CD4-positive, alpha-beta T cell treated with Interferon gamma for 1 hour (primary cell): ENCODE measurements around the gene ZNF687.
A peak's percentile ranks its signal among the peaks of the same experiment; 100 is the strongest.

Source experiments
- DNase-seq: peaks from one replicate; pipeline ENCODE4 v3.0.0-alpha.2; 2020

The ZNF687 gene

DNA sequence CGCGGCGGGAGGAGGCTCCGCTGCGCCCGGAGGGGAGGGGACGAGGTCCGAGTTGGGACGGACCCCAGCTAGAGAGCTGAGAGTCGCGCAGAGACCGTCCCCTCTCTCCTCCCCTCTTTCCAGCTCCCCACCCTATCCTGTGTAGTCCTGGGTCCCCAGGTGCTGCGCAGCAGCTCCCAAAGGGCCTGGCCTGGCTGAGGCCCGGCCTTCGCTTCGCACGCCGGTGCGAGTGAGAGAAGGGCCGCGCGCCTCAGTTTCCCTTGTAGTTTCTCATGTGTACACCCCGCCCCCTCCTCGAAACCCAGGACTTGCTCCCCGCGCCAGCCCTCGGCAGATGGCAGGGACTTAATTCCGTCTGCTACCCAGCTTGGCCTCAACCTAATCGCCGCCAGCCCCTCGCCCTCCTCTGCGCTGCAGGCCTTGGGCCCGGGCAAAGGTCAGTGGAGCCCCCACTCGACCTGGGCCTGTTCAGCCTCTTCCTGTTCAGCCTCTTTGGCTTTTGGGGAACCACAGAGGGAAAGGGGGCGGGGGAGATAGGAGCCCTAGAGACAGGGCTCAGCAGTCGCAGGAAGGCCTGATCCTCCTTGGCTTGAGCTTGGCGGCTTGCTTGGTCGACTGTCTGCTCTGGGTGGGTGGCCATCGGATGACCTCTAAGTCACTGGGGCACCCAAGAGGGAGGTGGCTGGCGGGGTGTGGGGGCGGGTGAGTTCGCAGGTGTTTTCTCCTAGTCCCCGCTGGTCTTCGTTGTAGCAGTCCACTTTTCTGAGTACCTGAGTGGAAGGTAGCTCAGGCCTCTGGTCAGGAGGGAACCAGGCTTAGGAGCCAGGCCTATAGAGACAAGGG, 1.0 kb downstream of the ZNF687 start:
- peak; percentile 31 for DNase-seq

DNA sequence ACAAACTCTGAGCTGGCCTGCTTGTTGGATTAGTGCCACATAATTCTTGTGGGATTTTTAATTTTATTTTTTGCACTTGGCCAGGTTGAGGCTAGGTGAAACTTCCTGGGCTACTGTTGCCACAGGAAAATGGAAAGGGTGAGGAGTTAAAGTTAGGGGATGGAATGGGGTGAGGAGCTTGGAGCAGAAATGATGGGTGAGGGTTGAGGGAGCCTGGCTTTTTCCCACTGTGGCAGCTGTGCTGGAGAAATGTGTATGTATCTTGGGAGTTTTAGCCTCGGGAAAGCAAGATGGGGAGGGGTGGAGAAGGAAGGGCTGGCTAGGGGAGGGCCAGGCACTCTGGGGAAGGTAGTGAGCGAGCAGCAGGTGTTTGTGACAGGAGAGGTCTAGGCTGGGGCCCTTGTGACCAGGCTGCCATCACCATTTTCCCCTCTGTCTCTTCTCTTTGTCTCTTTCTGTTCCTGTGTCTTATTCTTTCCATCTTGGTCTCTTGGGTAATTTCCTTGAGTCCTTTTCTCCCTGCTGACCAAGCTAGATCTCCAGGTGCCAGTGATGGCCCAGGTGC, 2.0 kb downstream of the ZNF687 start:
- no peak for DNase-seq

DNA sequence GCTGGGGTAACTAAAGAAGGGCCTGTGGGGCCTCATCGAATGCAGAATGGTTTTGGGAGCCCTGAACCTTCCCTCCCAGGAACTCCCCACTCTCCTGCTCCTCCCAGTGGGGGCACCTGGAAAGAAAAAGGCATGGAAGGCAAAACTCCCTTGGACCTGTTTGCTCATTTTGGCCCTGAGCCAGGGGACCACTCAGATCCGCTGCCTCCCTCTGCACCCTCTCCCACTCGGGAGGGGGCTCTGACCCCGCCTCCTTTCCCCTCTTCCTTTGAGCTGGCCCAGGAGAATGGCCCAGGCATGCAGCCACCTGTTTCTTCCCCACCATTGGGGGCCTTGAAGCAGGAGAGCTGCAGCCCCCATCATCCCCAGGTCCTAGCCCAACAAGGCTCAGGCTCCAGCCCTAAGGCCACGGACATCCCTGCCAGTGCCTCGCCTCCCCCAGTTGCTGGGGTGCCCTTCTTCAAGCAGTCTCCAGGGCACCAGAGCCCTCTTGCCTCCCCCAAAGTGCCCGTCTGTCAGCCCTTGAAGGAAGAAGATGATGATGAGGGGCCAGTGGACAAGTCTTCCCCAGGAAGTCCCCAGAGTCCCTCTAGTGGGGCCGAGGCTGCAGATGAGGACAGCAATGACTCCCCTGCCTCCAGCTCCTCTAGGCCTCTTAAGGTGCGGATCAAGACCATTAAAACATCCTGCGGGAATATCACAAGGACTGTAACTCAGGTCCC, 4.7 kb downstream of the ZNF687 start:
- DNase-seq = no peak

DNA sequence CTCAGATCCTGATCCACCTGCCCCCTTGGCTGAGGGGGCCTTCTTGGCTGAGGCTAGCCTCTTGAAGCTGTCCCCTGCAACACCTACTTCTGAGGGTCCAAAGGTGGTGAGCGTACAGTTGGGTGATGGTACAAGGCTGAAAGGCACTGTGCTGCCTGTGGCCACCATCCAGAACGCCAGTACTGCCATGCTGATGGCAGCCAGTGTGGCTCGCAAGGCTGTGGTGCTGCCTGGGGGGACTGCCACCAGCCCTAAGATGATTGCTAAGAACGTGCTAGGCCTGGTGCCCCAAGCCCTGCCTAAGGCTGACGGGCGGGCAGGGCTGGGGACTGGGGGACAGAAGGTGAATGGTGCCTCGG, 5.2 kb downstream of the ZNF687 start:
- no peak for DNase-seq

DNA sequence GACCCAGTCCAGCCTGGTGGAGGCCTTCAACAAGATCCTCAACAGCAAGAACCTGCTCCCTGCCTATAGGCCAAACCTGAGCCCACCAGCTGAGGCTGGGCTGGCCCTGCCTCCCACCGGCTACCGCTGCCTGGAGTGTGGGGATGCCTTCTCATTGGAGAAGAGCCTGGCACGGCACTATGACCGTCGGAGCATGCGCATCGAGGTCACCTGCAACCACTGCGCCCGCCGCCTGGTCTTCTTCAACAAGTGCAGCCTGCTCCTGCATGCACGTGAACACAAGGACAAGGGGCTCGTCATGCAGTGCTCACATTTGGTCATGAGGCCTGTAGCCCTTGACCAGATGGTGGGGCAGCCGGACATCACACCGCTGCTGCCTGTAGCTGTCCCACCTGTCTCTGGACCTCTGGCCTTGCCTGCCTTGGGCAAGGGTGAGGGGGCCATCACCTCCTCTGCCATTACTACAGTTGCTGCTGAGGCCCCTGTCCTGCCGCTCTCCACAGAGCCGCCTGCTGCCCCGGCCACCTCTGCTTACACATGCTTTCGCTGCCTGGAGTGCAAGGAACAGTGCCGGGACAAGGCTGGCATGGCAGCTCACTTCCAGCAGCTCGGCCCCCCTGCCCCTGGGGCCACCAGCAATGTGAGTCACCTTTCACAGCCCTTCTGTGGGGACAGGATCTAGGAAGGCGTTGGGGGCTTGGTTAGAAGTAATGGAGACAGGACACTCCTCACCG, 5.8 kb downstream of the ZNF687 start:
- no peak for DNase-seq

DNA sequence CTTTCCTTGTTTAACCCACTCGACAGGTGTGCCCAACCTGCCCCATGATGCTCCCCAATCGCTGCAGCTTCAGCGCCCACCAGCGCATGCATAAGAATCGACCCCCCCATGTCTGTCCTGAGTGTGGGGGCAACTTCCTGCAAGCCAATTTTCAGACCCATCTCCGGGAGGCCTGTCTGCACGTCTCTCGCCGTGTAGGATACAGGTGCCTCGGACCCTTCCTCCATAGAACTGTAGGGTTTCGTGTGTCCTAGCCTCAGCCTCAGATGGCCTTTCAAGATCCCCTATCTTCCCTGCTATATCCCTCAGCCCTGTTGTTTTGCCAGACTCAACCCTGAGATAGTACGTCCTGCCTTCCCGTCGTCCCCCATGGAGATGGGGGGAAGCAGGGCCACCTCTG, 6.4 kb downstream of the ZNF687 start:
- DNase-seq = no peak

DNA sequence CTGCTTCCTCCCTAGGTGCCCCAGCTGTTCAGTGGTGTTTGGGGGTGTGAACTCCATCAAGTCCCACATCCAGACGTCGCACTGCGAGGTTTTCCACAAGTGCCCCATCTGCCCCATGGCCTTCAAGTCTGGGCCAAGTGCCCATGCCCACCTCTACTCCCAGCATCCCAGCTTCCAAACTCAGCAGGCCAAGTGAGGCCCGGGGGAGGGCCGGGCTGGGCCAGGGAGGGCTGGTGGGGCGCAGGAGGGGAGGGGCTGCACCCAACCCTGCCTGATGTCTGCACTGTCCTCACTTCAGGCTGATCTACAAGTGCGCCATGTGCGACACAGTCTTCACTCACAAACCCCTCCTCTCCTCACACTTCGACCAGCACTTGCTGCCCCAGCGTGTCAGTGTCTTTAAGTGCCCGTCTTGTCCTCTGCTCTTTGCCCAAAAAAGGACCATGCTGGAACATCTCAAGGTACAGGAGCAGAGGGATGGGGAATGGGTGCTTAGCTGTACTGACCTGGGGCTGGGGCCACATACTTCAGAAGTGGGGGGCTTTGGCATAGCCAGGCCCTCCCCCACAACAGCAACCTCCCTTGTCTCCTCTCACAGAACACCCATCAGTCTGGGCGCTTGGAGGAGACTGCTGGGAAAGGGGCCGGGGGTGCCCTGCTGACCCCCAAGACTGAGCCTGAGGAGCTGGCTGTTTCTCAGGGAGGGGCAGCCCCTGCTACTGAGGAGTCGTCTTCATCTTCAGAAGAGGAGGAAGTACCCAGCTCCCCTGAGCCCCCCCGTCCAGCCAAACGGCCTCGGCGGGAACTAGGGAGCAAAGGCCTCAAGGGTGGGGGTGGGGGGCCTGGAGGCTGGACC, 7.2 kb downstream of the ZNF687 start:
- DNase-seq = no peak

DNA sequence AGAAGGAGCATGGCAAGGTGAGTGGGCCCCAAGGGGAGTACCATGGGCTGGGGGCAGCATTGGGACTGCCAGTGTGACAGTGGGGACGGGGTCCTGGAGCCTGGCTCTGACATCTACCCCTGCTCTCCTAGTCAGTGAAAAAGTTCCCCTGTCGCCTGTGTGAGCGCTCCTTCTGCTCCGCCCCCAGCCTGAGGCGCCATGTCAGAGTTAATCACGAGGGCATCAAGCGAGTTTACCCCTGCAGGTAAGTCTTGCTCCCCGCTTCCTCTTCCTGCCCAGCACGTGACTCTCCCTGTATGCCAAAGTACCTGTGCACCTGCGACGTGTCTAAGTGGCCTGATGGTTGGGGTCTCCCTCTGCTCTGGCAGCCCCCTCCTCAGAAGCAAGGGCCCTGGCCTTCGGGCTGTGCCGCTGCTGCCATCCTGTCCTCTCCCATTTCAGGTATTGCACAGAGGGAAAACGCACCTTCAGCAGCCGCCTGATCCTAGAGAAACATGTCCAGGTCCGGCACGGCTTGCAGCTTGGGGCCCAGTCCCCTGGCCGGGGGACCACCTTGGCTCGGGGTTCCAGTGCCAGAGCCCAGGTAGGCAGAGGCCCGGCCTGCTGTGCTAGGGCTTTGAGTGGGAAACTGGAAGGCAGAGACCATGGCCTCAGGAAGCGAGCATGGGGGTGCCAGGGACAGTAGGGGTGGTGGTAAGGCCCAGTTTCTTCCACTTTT, 8.1 kb downstream of the ZNF687 start:
- DNase-seq = no peak

DNA sequence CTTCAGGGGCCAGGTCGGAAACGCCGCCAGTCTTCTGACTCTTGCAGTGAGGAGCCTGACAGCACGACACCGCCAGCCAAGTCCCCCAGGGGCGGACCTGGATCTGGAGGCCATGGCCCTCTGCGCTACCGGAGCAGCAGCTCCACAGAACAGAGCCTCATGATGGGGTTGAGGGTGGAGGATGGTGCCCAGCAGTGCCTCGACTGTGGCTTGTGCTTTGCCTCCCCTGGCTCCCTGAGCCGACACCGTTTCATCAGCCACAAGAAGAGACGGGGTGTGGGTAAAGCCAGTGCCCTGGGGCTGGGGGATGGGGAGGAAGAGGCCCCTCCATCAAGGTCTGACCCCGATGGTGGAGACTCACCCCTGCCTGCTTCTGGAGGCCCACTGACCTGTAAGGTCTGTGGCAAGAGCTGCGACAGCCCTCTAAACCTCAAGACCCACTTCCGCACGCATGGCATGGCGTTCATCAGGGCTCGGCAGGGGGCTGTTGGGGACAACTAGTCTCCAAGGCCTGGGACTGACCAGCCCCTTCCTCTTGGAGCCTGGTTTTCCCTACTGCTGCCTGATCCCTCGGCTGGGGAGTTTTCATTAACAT, 8.7 kb downstream of the ZNF687 start:
- peak; percentile 7 for DNase-seq

DNA sequence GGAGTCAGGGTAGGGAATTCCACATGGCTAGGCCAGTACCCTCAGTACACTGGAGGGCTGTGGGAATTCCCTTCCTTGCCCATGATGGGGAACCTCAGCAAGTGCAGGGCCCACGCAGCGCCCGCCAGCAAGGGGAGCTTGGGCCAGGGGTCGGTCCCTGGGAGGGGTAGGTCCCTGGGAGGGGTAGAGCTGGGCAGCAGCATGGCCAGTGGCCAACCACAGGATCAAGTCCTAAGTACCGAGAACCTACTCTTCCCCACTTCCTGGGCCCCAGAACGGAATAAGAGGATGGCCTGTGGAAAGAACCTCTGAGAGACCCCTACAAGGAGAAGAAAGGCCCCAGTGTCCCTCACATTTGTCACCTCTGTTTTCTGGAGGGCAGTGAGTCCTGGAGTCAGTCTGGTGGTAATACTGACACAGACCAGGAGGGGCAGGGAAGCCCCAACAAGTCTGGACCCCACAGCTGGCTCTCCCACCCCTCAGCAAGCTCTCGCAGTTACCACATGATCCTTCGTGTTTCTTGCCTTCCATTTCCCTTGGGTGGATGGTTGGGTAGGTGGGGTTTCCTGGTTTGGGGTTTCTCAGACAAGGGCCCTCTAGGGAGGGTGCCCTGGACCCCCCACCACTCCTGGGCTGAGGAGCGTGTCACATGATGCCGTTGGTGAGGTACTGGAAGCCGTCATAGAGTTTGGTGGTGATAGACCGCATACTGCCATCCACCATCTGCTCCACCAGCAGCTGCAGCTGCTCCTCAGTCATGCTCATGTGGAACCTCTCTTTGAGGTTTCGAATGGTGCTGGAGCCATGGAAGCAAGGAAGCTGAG, 10.3 kb downstream of the ZNF687 start:
- DNase-seq = peak; percentile 11

DNA sequence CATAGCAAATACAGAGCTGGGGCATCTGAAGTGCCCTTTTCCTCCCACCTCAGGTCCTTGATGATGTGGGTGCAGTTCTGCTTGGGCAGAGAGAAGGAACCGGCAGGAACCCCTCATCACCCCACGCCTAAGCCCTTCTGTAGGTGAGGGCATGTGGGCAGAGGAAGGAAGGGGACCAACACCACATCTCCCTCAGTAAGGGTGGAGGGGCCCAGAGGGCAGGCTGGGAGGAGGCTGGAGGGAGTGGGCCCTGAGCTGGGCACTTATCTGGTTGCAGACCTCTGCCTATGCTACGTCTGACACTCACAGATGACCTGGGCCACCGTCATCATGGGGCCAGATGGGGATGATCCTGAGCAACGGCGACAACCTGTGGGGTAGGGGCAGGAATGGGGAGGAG, 11.0 kb downstream of the ZNF687 start:
- DNase-seq = no peak

DNA sequence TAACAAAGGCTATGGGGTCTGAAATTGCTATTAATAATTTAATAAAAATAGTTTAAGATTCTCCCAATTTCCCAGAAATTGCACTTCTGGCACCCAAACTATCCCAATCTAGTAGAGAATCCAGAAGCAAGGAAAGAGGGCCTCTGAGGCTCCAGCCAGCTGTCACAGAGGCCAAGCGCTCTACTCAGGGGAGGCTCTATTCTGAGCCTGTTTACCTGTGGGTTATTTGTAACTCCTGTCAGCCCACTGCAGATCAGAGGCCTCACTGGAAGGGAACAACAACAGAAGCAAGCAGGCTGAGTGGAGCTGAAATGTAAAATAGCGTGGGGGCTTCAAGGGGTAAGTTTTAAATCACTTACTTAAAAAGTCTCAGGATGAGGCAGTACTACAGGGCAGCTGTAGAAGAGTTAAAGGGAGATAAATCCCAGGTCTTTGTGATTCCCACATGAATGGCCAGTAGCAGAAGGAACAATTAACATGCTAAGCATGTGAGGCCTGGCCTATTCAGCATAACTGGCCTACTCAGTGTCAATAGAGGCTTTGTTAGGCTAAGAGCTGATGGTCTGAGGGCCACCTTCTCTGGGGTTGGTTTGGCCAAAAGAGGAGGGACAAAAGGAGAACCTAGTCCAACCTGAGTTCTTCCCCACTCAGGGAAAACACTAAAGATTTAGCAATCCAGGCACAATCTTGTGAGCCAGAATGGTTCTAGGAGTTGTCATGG, 12.8 kb downstream of the ZNF687 start:
- no peak for DNase-seq

DNA sequence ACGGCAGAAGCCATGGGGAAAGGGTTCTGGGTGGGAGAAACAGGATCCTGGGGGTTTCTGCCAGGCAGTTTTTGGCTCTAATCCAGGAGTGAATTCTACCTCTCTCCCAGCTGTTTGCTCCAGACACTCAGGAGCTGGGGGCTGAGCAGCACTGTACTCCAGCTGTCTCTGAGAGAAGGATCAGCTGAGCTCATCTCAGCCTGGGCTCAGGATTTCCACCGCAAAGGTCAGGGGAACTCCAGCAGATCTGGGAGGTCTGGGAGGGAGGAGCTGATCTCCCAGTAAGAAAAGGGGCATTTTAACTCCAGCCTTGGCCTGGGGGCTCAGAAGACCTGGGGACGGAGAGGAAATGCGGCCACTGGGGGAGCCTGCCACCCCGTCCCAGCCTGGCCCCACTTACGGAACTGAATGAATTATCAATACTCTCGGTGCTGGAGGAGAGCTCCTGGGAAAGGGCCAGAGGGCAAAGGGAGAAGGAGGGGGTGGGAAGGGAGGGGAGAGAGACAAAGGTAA, 27.8 kb downstream of the ZNF687 start:
- DNase-seq = no peak

DNA sequence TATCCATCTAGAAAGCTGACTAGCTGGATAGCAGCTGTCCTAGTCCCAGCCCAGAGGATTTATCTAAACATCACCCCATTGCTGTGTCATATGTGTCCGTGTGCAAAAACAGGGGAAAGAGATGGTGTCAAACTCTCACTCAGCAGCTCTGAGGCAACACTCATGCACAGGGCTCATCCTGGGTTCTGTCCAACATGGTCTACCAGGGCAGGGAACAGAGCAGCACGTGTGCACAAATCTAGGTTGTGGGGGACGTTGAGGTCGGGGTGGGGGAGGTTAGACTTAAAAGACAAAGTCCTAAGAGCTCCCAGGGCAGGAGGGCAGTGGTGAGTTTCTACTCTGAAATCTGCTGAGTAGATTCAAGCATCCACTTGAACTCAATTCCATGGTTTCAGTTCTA, 28.9 kb downstream of the ZNF687 start:
- no peak for DNase-seq

DNA sequence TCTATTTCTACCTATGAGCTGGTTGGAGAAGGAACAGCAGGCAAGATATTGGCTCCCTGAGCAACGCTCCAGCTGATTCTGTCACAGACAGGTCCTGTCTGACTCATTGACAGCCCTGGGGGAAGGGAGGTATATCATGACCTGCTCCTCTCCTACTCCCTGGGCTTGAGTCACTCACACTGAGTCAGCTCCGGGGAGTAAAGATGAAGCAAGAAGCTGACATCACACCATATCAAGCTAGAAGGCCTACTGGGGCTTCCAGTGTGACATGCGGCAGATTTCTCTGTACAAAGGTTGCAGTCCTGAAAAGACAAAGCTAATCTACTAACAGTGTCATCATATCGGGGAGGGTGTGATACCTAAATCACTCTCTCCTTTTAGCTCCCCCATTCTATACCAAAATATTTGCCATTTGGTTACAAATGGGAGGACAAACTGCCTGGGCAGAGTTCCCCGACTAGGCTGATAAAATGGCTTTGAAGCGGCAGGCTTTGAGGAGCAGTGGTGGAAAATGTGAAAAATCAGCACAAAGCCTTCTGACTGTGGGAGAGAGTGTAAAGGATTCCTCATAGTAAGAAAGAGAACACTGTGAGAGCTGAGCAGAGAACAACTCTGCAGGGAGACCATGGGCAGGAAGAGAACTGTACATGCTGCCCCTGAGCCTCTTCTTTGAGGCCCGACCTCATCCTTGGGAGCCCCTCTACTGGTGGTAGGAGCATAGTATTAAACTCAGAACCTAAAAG, 29.7 kb downstream of the ZNF687 start:
- DNase-seq = peak; percentile 77

DNA sequence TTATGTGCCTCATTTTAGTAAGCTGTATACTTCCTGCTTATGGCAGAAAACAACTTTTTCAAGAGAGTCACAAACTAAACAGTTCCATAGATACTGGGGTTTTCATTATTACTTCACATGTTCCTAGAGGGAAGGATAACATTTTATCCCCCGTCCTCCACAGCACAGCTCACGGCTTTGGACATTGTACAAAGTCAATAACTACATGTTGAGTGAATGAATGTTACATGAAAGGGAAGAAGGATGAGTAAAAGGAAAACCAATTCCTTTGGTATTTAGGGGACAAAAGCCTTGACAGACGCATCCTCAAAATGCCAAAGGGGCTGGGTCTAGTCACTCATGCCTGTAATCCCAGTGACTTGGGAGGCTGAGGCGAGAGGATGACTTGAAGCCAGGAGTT, 30.3 kb downstream of the ZNF687 start:
- no peak for DNase-seq

DNA sequence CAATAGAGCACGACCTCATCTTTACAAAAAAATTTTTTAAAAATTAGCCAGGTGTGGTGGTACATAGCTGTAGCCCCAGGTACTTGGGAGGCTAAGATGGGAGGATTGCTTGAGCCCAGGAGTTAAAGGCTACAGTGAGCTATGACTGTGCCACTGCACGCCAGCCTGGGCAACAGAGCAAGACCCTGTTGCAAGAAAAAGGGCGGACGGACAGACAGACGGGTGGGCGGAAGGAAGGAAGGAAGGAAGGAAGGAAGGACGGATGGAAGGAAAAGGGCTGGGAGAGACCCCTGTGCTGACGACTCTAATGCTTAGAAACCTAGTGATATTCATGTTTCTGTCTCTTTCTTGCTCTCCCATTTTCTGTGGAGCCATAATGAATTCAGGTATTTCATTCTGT, 30.7 kb downstream of the ZNF687 start:
- DNase-seq = no peak

DNA sequence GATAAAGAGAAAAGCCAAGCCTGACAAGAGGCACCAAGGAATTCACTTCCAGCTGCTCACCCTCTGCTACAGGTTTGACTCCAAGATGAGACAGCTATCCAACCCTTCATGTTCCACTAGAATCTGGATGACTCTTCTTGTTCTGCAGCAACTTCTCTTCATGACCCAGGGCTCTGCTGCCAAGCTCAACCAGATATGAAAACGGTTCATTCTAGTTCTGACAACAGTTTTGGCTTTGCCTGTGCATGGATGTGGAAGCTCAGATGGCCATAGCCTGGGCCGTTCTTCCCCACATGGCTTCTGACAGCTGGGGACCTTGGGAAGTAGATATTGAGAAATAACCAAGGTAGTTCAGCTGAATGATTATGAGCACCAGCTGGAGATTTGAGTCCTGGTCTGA, 31.4 kb downstream of the ZNF687 start:
- no peak for DNase-seq
